ENCODE measurements around the gene RAF1.
A peak's percentile ranks its signal among the peaks of the same experiment; 100 is the strongest.
"Not testable (repeated sequence)": the region's sequence is repeated elsewhere in the genome, so short reads cannot be mapped to it uniquely, and the experiment has no call there.

RAF1 gene

GRCh38 chr3:12558706-12559105, 105.2 kb downstream of the RAF1 start:
- no peak for DNase-seq (ENCODE audit: low spot score)

GRCh38 chr3:12557473-12558100, 106.3 kb downstream of the RAF1 start:
- DNase-seq (ENCODE audit: low spot score), result peak; percentile 66

- peak; percentile 87 for DNase-seq (ENCODE audit: low spot score)
Measured at GRCh38 chr3:12556690-12557472, 107.0 kb downstream of the RAF1 start, which contains the start of gene MKRN2. MKRN2 (plus strand) TSS chr3:12557087; CDS start chr3:12557151, 64 bp downstream.

- no peak for DNase-seq (ENCODE audit: low spot score)
Measured at GRCh38 chr3:12556314-12556689, 107.6 kb downstream of the RAF1 start.

GRCh38 chr3:12553921-12554391, 110.0 kb downstream of the RAF1 start:
- DNase-seq (ENCODE audit: low spot score), result peak; percentile 73

- DNase-seq (ENCODE audit: low spot score), result no peak
Measured at GRCh38 chr3:12549971-12550760, 113.8 kb downstream of the RAF1 start.

GRCh38 chr3:12545473-12545791, 118.5 kb downstream of the RAF1 start, which contains the start of gene MKRN2OS:
MKRN2OS (minus strand) TSS chr3:12545499; CDS start chr3:12545464, 35 bp downstream.
- no peak for DNase-seq (ENCODE audit: low spot score)

GRCh38 chr3:12544652-12545472, 119.1 kb downstream of the RAF1 start:
- no peak for DNase-seq (ENCODE audit: low spot score)

GRCh38 chr3:12543497-12543896, 120.4 kb downstream of the RAF1 start:
- not testable (repeated sequence) for DNase-seq (ENCODE audit: low spot score)

GRCh38 chr3:12541625-12542024, 122.3 kb downstream of the RAF1 start:
- DNase-seq (ENCODE audit: low spot score), result no peak

- DNase-seq (ENCODE audit: low spot score), result no peak
Measured at GRCh38 chr3:12536423-12536822, 127.5 kb downstream of the RAF1 start.
